ENCODE results near the gene C1QTNF7. TPM values are rescaled to one million over a fixed set of nuclear protein-coding genes. Genes with fewer than 3 reads are reported as not detected.
A peak's percentile ranks its signal among the peaks of the same experiment; 100 is the strongest.

C1QTNF7 gene
- total RNA-seq, 1 experiment from 2014 or later, result not detected

GRCh38 chr4:15400226-15400625 lies 27.6 kb upstream of the C1QTNF7 start:
- no peaks in the 10 kb centered on the region for H3K36me3 ChIP-seq
- H3K4me3 ChIP-seq, result no peak overlapping the region
- no peaks in the 10 kb centered on the region for H3K9me3 ChIP-seq (replicated peaks)
- H3K4me1 ChIP-seq (replicated peaks), result peaks cover 33% of the 10 kb centered on the region
- H3K27me3 ChIP-seq (replicated peaks), result no peaks in the 10 kb centered on the region
- no peak for DNase-seq (ENCODE audit: low read depth in 1 of 2, low spot score in 2 of 2)
- H3K27ac ChIP-seq, result peak overlapping the region; percentile 67

GRCh38 chr4:15400981-15401671 lies 26.7 kb upstream of the C1QTNF7 start:
- Histone ChIP-seq H3K27me3 (replicated peaks) (no peaks in the 10 kb centered on the region), H3K36me3 (no peaks in the 10 kb centered on the region), H3K27ac (peak overlapping the region; percentile 67), H3K9me3 (replicated peaks) (no peaks in the 10 kb centered on the region), H3K4me3 (no peak overlapping the region), H3K4me1 (replicated peaks) (peaks cover 33% of the 10 kb centered on the region)
- peak; percentile 55 to 59 for DNase-seq (ENCODE audit: low read depth in 1 of 2, low spot score in 2 of 2)

GRCh38 chr4:15402146-15402545 lies 25.7 kb upstream of the C1QTNF7 start:
- DNase-seq (ENCODE audit: low read depth in 1 of 2, low spot score in 2 of 2), result no peak
- Histone ChIP-seq H3K4me3 (no peak overlapping the region), H3K9me3 (replicated peaks) (no peaks in the 10 kb centered on the region), H3K36me3 (no peaks in the 10 kb centered on the region), H3K4me1 (replicated peaks) (peaks cover 33% of the 10 kb centered on the region), H3K27ac (peak overlapping the region; percentile 67), H3K27me3 (replicated peaks) (no peaks in the 10 kb centered on the region)

- no peaks in the 10 kb centered on the region for H3K36me3 ChIP-seq
- DNase-seq (ENCODE audit: low read depth in 1 of 2, low spot score in 2 of 2), result no peak
- no peaks in the 10 kb centered on the region for H3K27me3 ChIP-seq (replicated peaks)
- H3K4me3 ChIP-seq, result no peak overlapping the region
- no peaks in the 10 kb centered on the region for H3K9me3 ChIP-seq (replicated peaks)
- H3K27ac ChIP-seq, result no peak overlapping the region
- peaks cover 33% of the 10 kb centered on the region for H3K4me1 ChIP-seq (replicated peaks)
Measured at GRCh38 chr4:15402974-15403373, 24.9 kb upstream of the C1QTNF7 start.

GRCh38 chr4:15405018-15405417 lies 22.8 kb upstream of the C1QTNF7 start:
- Histone ChIP-seq H3K27me3 (replicated peaks) (no peaks in the 10 kb centered on the region), H3K4me1 (replicated peaks) (peaks cover 26% of the 10 kb centered on the region), H3K27ac (no peak overlapping the region), H3K9me3 (replicated peaks) (no peaks in the 10 kb centered on the region), H3K36me3 (no peaks in the 10 kb centered on the region), H3K4me3 (no peak overlapping the region)
- no peak for DNase-seq (ENCODE audit: low read depth in 1 of 2, low spot score in 2 of 2)

GRCh38 chr4:15410750-15411149 lies 17.1 kb upstream of the C1QTNF7 start:
- no peak overlapping the region for H3K4me3 ChIP-seq
- H3K36me3 ChIP-seq, result no peaks in the 10 kb centered on the region
- H3K27ac ChIP-seq, result no peak overlapping the region; the same call in 1 of the 2 replicates
- no peak for DNase-seq (ENCODE audit: low read depth in 1 of 2, low spot score in 2 of 2)
- H3K9me3 ChIP-seq (replicated peaks), result no peaks in the 10 kb centered on the region
- no peaks in the 10 kb centered on the region for H3K27me3 ChIP-seq (replicated peaks)
- peaks cover 9% of the 10 kb centered on the region for H3K4me1 ChIP-seq (replicated peaks)

GRCh38 chr4:15412461-15412860 lies 15.4 kb upstream of the C1QTNF7 start:
- Histone ChIP-seq H3K36me3 (no peaks in the 10 kb centered on the region), H3K27ac (no peak overlapping the region), H3K27me3 (replicated peaks) (no peaks in the 10 kb centered on the region), H3K9me3 (replicated peaks) (no peaks in the 10 kb centered on the region), H3K4me1 (replicated peaks) (peaks cover 9% of the 10 kb centered on the region), H3K4me3 (no peak overlapping the region)
- DNase-seq (ENCODE audit: low read depth in 1 of 2, low spot score in 2 of 2), result no peak

GRCh38 chr4:15413010-15413622 lies 14.7 kb upstream of the C1QTNF7 start:
- peaks cover 9% of the 10 kb centered on the region for H3K4me1 ChIP-seq (replicated peaks)
- no peaks in the 10 kb centered on the region for H3K27me3 ChIP-seq (replicated peaks)
- no peak overlapping the region for H3K27ac ChIP-seq
- H3K9me3 ChIP-seq (replicated peaks), result no peaks in the 10 kb centered on the region
- DNase-seq (ENCODE audit: low read depth in 1 of 2, low spot score in 2 of 2), result no peak
- no peaks in the 10 kb centered on the region for H3K36me3 ChIP-seq
- no peak overlapping the region for H3K4me3 ChIP-seq

- Histone ChIP-seq H3K27me3 (replicated peaks) (no peaks in the 10 kb centered on the region), H3K9me3 (replicated peaks) (no peaks in the 10 kb centered on the region), H3K36me3 (no peaks in the 10 kb centered on the region), H3K4me1 (replicated peaks) (peaks cover 9% of the 10 kb centered on the region), H3K27ac (no peak overlapping the region), H3K4me3 (no peak overlapping the region)
- no peak for DNase-seq (ENCODE audit: low read depth in 1 of 2, low spot score in 2 of 2)
Measured at GRCh38 chr4:15413623-15414019, 14.2 kb upstream of the C1QTNF7 start.

- H3K36me3 ChIP-seq, result no peaks in the 10 kb centered on the region
- no peak for DNase-seq (ENCODE audit: low read depth in 1 of 2, low spot score in 2 of 2)
- no peaks in the 10 kb centered on the region for H3K27me3 ChIP-seq (replicated peaks)
- H3K9me3 ChIP-seq (replicated peaks), result no peaks in the 10 kb centered on the region
- no peak overlapping the region for H3K4me3 ChIP-seq
- peaks cover 9% of the 10 kb centered on the region for H3K4me1 ChIP-seq (replicated peaks)
- H3K27ac ChIP-seq, result no peak overlapping the region
Measured at GRCh38 chr4:15414551-15415091, 13.2 kb upstream of the C1QTNF7 start.

GRCh38 chr4:15416357-15417232 lies 11.2 kb upstream of the C1QTNF7 start:
- DNase-seq (ENCODE audit: low read depth in 1 of 2, low spot score in 2 of 2), result no peak
- H3K4me1 ChIP-seq (replicated peaks), result peaks cover 3% of the 10 kb centered on the region; the same call in 1 of the 2 replicates
- H3K9me3 ChIP-seq (replicated peaks), result no peaks in the 10 kb centered on the region
- no peak overlapping the region for H3K27ac ChIP-seq
- H3K4me3 ChIP-seq, result no peak overlapping the region
- no peaks in the 10 kb centered on the region for H3K27me3 ChIP-seq (replicated peaks)
- H3K36me3 ChIP-seq, result no peaks in the 10 kb centered on the region

GRCh38 chr4:15417233-15417660 lies 10.6 kb upstream of the C1QTNF7 start:
- Histone ChIP-seq H3K27ac (no peak overlapping the region), H3K9me3 (replicated peaks) (no peaks in the 10 kb centered on the region), H3K4me3 (no peak overlapping the region), H3K4me1 (replicated peaks) (peaks cover 3% of the 10 kb centered on the region; the same call in 1 of the 2 replicates), H3K27me3 (replicated peaks) (no peaks in the 10 kb centered on the region), H3K36me3 (no peaks in the 10 kb centered on the region)
- DNase-seq (ENCODE audit: low read depth in 1 of 2, low spot score in 2 of 2), result no peak

GRCh38 chr4:15418956-15419355 lies 8.9 kb upstream of the C1QTNF7 start:
- Histone ChIP-seq H3K27me3 (replicated peaks) (no peaks in the 10 kb centered on the region), H3K36me3 (no peaks in the 10 kb centered on the region), H3K9me3 (replicated peaks) (no peaks in the 10 kb centered on the region), H3K27ac (no peak overlapping the region), H3K4me3 (no peak overlapping the region), H3K4me1 (replicated peaks) (peaks cover 3% of the 10 kb centered on the region; the same call in 1 of the 2 replicates)
- no peak for DNase-seq (ENCODE audit: low read depth in 1 of 2, low spot score in 2 of 2)
